H1 (cell line): ENCODE results near the gene TAOK2. TPM values are rescaled to one million over a fixed set of nuclear protein-coding genes. Genes with fewer than 3 reads are reported as not detected.

ENCODE experiments used
- ATF2 ChIP-seq: IDR thresholded peaks from 2 replicates; pipeline ENCODE4 v1.6.1; 2012; ENCODE audit warnings: low read length, inconsistent platforms
- CREB1 ChIP-seq: IDR thresholded peaks from 2 replicates; pipeline ENCODE4 v1.6.1; 2012; ENCODE audit warnings: inconsistent platforms
- JUND ChIP-seq: IDR thresholded peaks from 2 replicates; pipeline ENCODE4 v1.6.1; 2011; ENCODE audit warnings: mild to moderate bottlenecking, improper control_type of control experiment, low read length
- KDM5A ChIP-seq: fragments of 200-600 bp; IDR thresholded peaks from 2 replicates; pipeline ENCODE4 v1.7.1; 2012; ENCODE audit warnings: mild to moderate bottlenecking, low read length, inconsistent platforms, mixed read lengths
- NANOG ChIP-seq: IDR thresholded peaks from 2 replicates; pipeline ENCODE4 v1.6.1; 2011; ENCODE audit warnings: low read length, low read depth, mild to moderate bottlenecking, inconsistent platforms; ENCODE audit not compliant: insufficient read depth, poor library complexity, severe bottlenecking
- POLR2AphosphoS5 ChIP-seq: IDR thresholded peaks from 2 replicates; pipeline ENCODE4 v1.6.1; 2011; ENCODE audit warnings: low read depth, low read length
- RAD21 ChIP-seq, 2 experiments: IDR thresholded peaks in 1 of 2; conservative IDR thresholded peaks in 1 of 2; 2 replicates each; pipeline ENCODE4 v1.6.1; 2011; ENCODE audit warnings: low read depth in 2 of 2, low read length in 2 of 2, improper control_type of control experiment in 1 of 2, inconsistent platforms in 1 of 2, mild to moderate bottlenecking in 1 of 2, moderate library complexity in 1 of 2
- RFX5 ChIP-seq: IDR thresholded peaks from 2 replicates; pipeline ENCODE4 v1.6.1; 2011; ENCODE audit warnings: low read depth, low read length, improper control_type of control experiment, borderline replicate concordance
- SUZ12 ChIP-seq: fragments of 200-600 bp; sonication (generic); IDR thresholded peaks from 2 replicates; pipeline ENCODE4 v1.6.1; 2012; ENCODE audit warnings: mild to moderate bottlenecking, inconsistent platforms, low read length, moderate library complexity, mixed read lengths
- TBP ChIP-seq: IDR thresholded peaks from 2 replicates; pipeline ENCODE4 v1.6.1; 2011; ENCODE audit warnings: low read depth, low read length, improper control_type of control experiment
- polyA plus RNA-seq, 7 experiments: library from polyadenylated mRNA; depleted of rRNA in 3 of 7; stranded (reverse) in 5 of 7; unstranded in 2 of 7; fragments of >200 nt in 5 of 7; fragments of 200-250 nt in 2 of 7; gene quantifications; 1 replicate in 5 of 7; 2 replicates in 1 of 7; 4 replicates in 1 of 7; pipeline versions ENCODE4 v1.2.1 to v1.2.3, GENCODE V29; 2011 to 2013; ENCODE audit warnings: missing spikeins in 2 of 7, mixed read lengths in 2 of 7
- total RNA-seq: library from RNA; stranded (reverse); fragmentation: NEBNext Ultra II Directional; extraction: Animal tissue kit (Norgen Biotek cat#: 25700); gene quantifications from 2 replicates; pipeline ENCODE4 v1.2.1, GENCODE V29; 2021

TAOK2 gene
- total and polyA plus RNA-seq, 2 of the 8 experiments (the other 6 are each of a cell fraction or from before 2014, with no cell fraction given) = 13.5 to 32.6 TPM

DNA sequence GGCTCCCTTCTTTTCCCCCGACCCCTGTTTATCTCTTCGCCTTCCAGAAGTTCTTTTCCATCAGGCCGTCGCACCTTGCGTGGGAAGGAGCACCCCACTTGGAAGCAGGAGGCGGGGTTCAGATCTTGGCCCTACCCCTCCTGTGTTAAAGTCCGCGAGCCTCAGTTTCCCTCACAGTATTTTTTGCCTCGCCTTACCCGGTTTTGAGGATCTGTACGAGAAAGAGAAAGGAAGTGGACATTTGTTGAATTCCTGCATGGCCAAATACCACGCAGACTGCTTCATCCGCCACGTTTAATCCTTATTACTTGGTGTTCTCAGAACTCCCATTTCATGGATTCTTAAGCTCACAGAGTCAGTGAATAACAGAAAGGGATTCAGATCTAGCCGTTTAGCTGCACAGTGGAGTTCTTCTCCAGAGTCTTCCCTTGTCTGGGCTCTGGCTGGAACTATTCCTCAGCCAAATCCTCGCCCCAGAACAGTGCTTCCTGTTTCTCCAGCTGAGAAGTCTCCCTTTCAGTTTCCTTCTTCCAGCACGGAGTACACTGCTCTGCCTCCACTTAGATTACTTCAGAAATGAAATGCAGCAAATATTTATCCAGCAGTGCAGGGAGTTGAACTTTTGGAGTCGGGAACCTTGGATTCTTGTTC, 11.2 kb upstream of the TAOK2 start (continued):
- TF ChIP-seq NANOG (no peak), KDM5A (no peak), TBP (no peak), SUZ12 (no peak), JUND (no peak), ATF2 (no peak), CREB1 (no peak), RAD21 (IDR thresholded peaks at IDR 0.05 in 1 of 2, conservative IDR thresholded peaks at IDR 0.05 in 1 of 2; ENCODE audit: low read depth in 2 of 2, low read length in 2 of 2) (no peak), POLR2AphosphoS5 (no peak), RFX5 (no peak)
